ENCODE data around the gene L1TD1.

L1TD1 gene

GRCh38 chr1:62247391-62248168, 52.9 kb downstream of the L1TD1 start:
- TF ChIP-seq, protein P1, sequence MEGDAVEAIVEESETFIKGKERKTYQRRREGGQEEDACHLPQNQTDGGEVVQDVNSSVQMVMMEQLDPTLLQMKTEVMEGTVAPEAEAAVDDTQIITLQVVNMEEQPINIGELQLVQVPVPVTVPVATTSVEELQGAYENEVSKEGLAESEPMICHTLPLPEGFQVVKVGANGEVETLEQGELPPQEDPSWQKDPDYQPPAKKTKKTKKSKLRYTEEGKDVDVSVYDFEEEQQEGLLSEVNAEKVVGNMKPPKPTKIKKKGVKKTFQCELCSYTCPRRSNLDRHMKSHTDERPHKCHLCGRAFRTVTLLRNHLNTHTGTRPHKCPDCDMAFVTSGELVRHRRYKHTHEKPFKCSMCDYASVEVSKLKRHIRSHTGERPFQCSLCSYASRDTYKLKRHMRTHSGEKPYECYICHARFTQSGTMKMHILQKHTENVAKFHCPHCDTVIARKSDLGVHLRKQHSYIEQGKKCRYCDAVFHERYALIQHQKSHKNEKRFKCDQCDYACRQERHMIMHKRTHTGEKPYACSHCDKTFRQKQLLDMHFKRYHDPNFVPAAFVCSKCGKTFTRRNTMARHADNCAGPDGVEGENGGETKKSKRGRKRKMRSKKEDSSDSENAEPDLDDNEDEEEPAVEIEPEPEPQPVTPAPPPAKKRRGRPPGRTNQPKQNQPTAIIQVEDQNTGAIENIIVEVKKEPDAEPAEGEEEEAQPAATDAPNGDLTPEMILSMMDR (IDR thresholded peaks at IDR 0.05; ENCODE audit: extremely low read depth, missing control alignments), result no peak
- no peak for DNase-seq (ENCODE audit: low spot score)

DNA sequence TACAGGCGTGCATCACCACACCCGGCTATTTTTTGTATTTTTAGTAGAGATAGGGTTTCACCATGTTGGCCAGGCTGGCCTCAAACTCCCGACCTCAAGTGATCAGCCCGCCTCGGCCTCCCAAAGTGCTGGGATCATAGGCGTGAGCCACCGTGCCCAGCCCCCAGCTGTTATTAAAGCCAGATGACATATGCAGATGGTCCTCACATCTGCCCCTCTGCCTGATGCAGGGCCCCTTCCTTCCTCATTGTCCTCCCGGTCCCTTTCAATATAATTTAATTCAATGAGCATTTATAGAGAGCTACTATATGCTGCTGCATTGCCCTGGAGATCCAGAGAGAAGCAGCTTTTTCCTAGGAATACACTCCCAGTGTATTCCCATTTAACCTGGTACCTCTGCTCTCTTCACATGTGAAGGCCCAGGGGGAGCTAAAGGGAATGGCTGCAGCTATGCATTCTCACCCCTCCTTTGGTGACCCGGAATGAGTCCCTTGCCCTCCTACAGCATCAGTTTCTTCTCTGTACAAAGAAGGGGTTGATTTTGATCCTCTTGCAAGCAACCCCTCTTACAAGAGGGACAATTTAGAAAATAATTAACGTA, 55.6 kb downstream of the L1TD1 start:
- no peak for DNase-seq (ENCODE audit: low spot score)
- TF ChIP-seq, protein P1 (IDR thresholded peaks at IDR 0.05; ENCODE audit: extremely low read depth, missing control alignments), result no peak

DNA sequence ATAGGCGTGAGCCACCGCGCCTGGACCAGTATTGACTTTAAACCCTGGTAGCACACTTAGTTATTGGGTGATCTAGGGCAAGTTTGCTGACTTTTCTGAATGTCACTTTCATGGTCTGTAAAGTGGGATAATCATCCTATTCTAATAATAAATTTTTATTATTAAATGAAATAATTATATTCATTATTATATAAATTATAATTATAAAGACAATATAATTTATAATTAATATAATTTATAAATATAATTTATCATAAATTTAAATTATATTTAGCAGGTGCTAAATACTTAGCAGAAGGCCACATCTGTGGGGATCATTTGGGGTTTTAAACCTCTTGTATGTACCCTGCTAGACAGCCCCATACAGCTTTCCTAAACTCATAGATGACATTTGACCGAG, 64.9 kb downstream of the L1TD1 start:
- TF ChIP-seq, protein P1 (IDR thresholded peaks at IDR 0.05; ENCODE audit: extremely low read depth, missing control alignments), result no peak
- DNase-seq (ENCODE audit: low spot score), result no peak

DNA sequence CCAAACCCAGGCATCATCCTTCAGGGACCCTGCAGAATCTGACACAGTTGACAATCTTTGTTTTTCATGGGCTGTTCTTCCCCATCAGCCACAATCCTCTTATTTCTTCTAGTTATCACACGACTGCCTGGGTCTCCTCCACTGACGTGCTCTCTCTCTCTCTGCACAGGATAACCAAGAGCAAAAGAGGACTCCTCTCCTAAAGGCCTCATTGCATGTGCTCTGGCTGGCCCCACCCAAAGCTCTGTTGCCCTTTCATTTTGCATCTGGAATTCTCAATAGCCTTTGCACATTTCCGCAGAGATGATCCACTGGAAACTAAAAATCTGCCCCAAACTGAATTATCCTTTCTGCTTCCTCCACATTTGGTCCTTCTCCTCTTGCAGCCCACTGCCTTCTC, 66.0 kb downstream of the L1TD1 start:
- DNase-seq (ENCODE audit: low spot score), result no peak
- TF ChIP-seq, protein P1 (IDR thresholded peaks at IDR 0.05; ENCODE audit: extremely low read depth, missing control alignments), result no peak
